Adrenal gland (tissue), 5 donors: Measurements from ENCODE around the gene RNF126.

Source experiments
- CTCF ChIP-seq, 6 experiments: fragments of 450-650 bp in 4 of 6; fragments of 200-600 bp in 2 of 6; sonication (generic) in 1 of 6; IDR thresholded peaks; 1 replicate in 5 of 6; 2 replicates in 1 of 6; pipeline versions ENCODE4 v1.5.1 to v1.8.0; 2016 to 2021; ENCODE audit warnings: antibody characterized with exemption in 6 of 6, mild to moderate bottlenecking in 2 of 6, moderate library complexity in 1 of 6
- POLR2A ChIP-seq, 2 donors: fragments of 450-650 bp; IDR thresholded peaks; one replicate each; pipeline ENCODE4 v1.6.1; 2017; ENCODE audit warnings: antibody characterized with exemption in 2 of 2, mild to moderate bottlenecking in 2 of 2, moderate library complexity in 1 of 2
- donor health status: DM: no; HTN: no; CAD: no.

DNA sequence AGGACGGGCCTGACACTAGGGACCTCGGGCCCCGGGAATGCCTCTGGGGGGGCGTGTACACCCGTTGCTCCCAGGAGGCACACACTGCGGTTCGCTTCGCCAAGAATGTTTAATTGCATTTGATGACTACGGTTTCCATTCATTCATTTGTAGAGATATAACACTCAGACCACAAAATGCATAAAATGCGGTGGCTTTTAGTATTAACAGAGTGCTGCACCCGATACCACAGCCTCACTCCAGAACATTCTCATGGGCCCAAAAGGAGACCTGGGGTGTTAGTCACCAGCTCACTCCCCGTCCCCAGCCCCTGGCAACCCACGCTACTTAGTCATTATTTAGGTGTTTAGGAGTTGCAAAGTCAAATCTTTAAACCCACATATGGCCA, 51.5 kb downstream of the RNF126 start:
- TF ChIP-seq CTCF (IDR thresholded peaks at IDR 0.05) (no peak), POLR2A (IDR thresholded peaks at IDR 0.05) (no peak)
